COR-L47 (cell line): ENCODE data around the gene CDYL.

Source experiments
- DNase-seq: peaks from one replicate; lab custom pipeline; 2025; lab: John Stamatoyannopoulos, UW

CDYL gene

GRCh38 chr6:4964675-4965561 lies 188.7 kb downstream of the CDYL start:
- DNase-seq = no peak

GRCh38 chr6:4965562-4966389 lies 189.6 kb downstream of the CDYL start:
- DNase-seq = no peak

GRCh38 chr6:4967301-4968030 lies 191.3 kb downstream of the CDYL start:
- DNase-seq = no peak

- no peak for DNase-seq
Measured at GRCh38 chr6:4969609-4970285, 193.5 kb downstream of the CDYL start.

GRCh38 chr6:4970739-4971395 lies 194.7 kb downstream of the CDYL start:
- DNase-seq = no peak

- DNase-seq = no peak
Measured at GRCh38 chr6:4971851-4972250, 195.6 kb downstream of the CDYL start.

GRCh38 chr6:4972438-4972837 lies 196.2 kb downstream of the CDYL start:
- no peak for DNase-seq

- DNase-seq = no peak
Measured at GRCh38 chr6:4973415-4973814, 197.2 kb downstream of the CDYL start.

- DNase-seq = peak; percentile 79
Measured at GRCh38 chr6:4973982-4974745, 198.0 kb downstream of the CDYL start.

- no peak for DNase-seq
Measured at GRCh38 chr6:4974962-4975361, 198.8 kb downstream of the CDYL start.

- no peak for DNase-seq
Measured at GRCh38 chr6:4975506-4975905, 199.3 kb downstream of the CDYL start.

- no peak for DNase-seq
Measured at GRCh38 chr6:4977468-4977867, 201.3 kb downstream of the CDYL start.

GRCh38 chr6:4979426-4979825 lies 203.2 kb downstream of the CDYL start:
- no peak for DNase-seq

GRCh38 chr6:4981761-4982160 lies 205.6 kb downstream of the CDYL start:
- no peak for DNase-seq

- no peak for DNase-seq
Measured at GRCh38 chr6:4983322-4983721, 207.1 kb downstream of the CDYL start.

GRCh38 chr6:4986999-4987398 lies 210.8 kb downstream of the CDYL start:
- no peak for DNase-seq

- DNase-seq = no peak
Measured at GRCh38 chr6:4987432-4987831, 211.2 kb downstream of the CDYL start.

GRCh38 chr6:4994741-4995140 lies 218.5 kb downstream of the CDYL start:
- DNase-seq = no peak

- no peak for DNase-seq
Measured at GRCh38 chr6:4997862-4998261, 221.7 kb downstream of the CDYL start.

GRCh38 chr6:4999586-4999985 lies 223.4 kb downstream of the CDYL start:
- no peak for DNase-seq
